ENCODE results near the gene HYDIN. TPM values are rescaled to one million over a fixed set of nuclear protein-coding genes. Genes with fewer than 3 reads are reported as not detected.
"Not testable (repeated sequence)": the region's sequence is repeated elsewhere in the genome, so short reads cannot be mapped to it uniquely, and the experiment has no call there.

Gene HYDIN
- total and polyA plus RNA-seq, 2 donors (not counting 1 experiment from before 2014, with no cell fraction given), result 0.54 to 1.7 TPM

GRCh38 chr16:71039368-71040111 is 191.0 kb downstream of the HYDIN start:
- H3K4me2 ChIP-seq (ENCODE audit: extremely low read depth, insufficient read depth, low read length); H2AFZ ChIP-seq (ENCODE audit: low read length); H3K36me3 ChIP-seq (ENCODE audit: control insufficient read depth, insufficient read depth, low read length); H4K20me1 ChIP-seq (ENCODE audit: control insufficient read depth, extremely low read depth, insufficient read depth, low read length); H3K27ac ChIP-seq (ENCODE audit: insufficient read depth, low read length); DNase-seq (ENCODE audit: low read depth in 2 of 2); H3K27me3 ChIP-seq (ENCODE audit: control insufficient read depth, insufficient read depth, low read length); H3K4me1 ChIP-seq (ENCODE audit: control insufficient read depth, extremely low read depth, insufficient read depth, low read length); H3K79me2 ChIP-seq (ENCODE audit: control insufficient read depth, insufficient read depth, low read length); H3K4me3 ChIP-seq (replicated peaks in 1 of 4; ENCODE audit: control extremely low read depth in 1 of 4, insufficient read depth in 1 of 4, low read depth in 3 of 4, low read length in 4 of 4); H3K9ac ChIP-seq (ENCODE audit: insufficient read depth, low read length); H3K9me3 ChIP-seq (ENCODE audit: control insufficient read depth, insufficient read depth, low read depth, low read length): not testable (repeated sequence)

GRCh38 chr16:71038421-71038820 is 192.1 kb downstream of the HYDIN start:
- H3K4me1 ChIP-seq (ENCODE audit: control insufficient read depth, extremely low read depth, insufficient read depth, low read length); H3K4me3 ChIP-seq (replicated peaks in 1 of 4; ENCODE audit: control extremely low read depth in 1 of 4, insufficient read depth in 1 of 4, low read depth in 3 of 4, low read length in 4 of 4); H3K79me2 ChIP-seq (ENCODE audit: control insufficient read depth, insufficient read depth, low read length); H3K36me3 ChIP-seq (ENCODE audit: control insufficient read depth, insufficient read depth, low read length); H3K4me2 ChIP-seq (ENCODE audit: extremely low read depth, insufficient read depth, low read length); H3K9ac ChIP-seq (ENCODE audit: insufficient read depth, low read length); H4K20me1 ChIP-seq (ENCODE audit: control insufficient read depth, extremely low read depth, insufficient read depth, low read length); DNase-seq (ENCODE audit: low read depth in 2 of 2); H3K27me3 ChIP-seq (ENCODE audit: control insufficient read depth, insufficient read depth, low read length); H3K27ac ChIP-seq (ENCODE audit: insufficient read depth, low read length); H2AFZ ChIP-seq (ENCODE audit: low read length); H3K9me3 ChIP-seq (ENCODE audit: control insufficient read depth, insufficient read depth, low read depth, low read length): not testable (repeated sequence)

GRCh38 chr16:71037987-71038386 is 192.5 kb downstream of the HYDIN start:
- H2AFZ ChIP-seq (ENCODE audit: low read length); H4K20me1 ChIP-seq (ENCODE audit: control insufficient read depth, extremely low read depth, insufficient read depth, low read length); H3K27ac ChIP-seq (ENCODE audit: insufficient read depth, low read length); DNase-seq (ENCODE audit: low read depth in 2 of 2); H3K36me3 ChIP-seq (ENCODE audit: control insufficient read depth, insufficient read depth, low read length); H3K79me2 ChIP-seq (ENCODE audit: control insufficient read depth, insufficient read depth, low read length); H3K4me3 ChIP-seq (replicated peaks in 1 of 4; ENCODE audit: control extremely low read depth in 1 of 4, insufficient read depth in 1 of 4, low read depth in 3 of 4, low read length in 4 of 4); H3K9ac ChIP-seq (ENCODE audit: insufficient read depth, low read length); H3K4me1 ChIP-seq (ENCODE audit: control insufficient read depth, extremely low read depth, insufficient read depth, low read length); H3K9me3 ChIP-seq (ENCODE audit: control insufficient read depth, insufficient read depth, low read depth, low read length); H3K27me3 ChIP-seq (ENCODE audit: control insufficient read depth, insufficient read depth, low read length); H3K4me2 ChIP-seq (ENCODE audit: extremely low read depth, insufficient read depth, low read length): not testable (repeated sequence)

GRCh38 chr16:71028032-71028727 is 202.3 kb downstream of the HYDIN start:
- not testable (repeated sequence) for H4K20me1 ChIP-seq (ENCODE audit: control insufficient read depth, extremely low read depth, insufficient read depth, low read length); H3K79me2 ChIP-seq (ENCODE audit: control insufficient read depth, insufficient read depth, low read length); H2AFZ ChIP-seq (ENCODE audit: low read length); H3K36me3 ChIP-seq (ENCODE audit: control insufficient read depth, insufficient read depth, low read length); H3K4me3 ChIP-seq (replicated peaks in 1 of 4; ENCODE audit: control extremely low read depth in 1 of 4, insufficient read depth in 1 of 4, low read depth in 3 of 4, low read length in 4 of 4); H3K9ac ChIP-seq (ENCODE audit: insufficient read depth, low read length); H3K4me2 ChIP-seq (ENCODE audit: extremely low read depth, insufficient read depth, low read length); H3K9me3 ChIP-seq (ENCODE audit: control insufficient read depth, insufficient read depth, low read depth, low read length); H3K27me3 ChIP-seq (ENCODE audit: control insufficient read depth, insufficient read depth, low read length); H3K4me1 ChIP-seq (ENCODE audit: control insufficient read depth, extremely low read depth, insufficient read depth, low read length); DNase-seq (ENCODE audit: low read depth in 2 of 2); H3K27ac ChIP-seq (ENCODE audit: insufficient read depth, low read length)

GRCh38 chr16:71027511-71027910 is 203.0 kb downstream of the HYDIN start:
- H2AFZ ChIP-seq (ENCODE audit: low read length); DNase-seq (ENCODE audit: low read depth in 2 of 2); H3K27me3 ChIP-seq (ENCODE audit: control insufficient read depth, insufficient read depth, low read length); H3K4me2 ChIP-seq (ENCODE audit: extremely low read depth, insufficient read depth, low read length); H4K20me1 ChIP-seq (ENCODE audit: control insufficient read depth, extremely low read depth, insufficient read depth, low read length); H3K9me3 ChIP-seq (ENCODE audit: control insufficient read depth, insufficient read depth, low read depth, low read length); H3K36me3 ChIP-seq (ENCODE audit: control insufficient read depth, insufficient read depth, low read length); H3K27ac ChIP-seq (ENCODE audit: insufficient read depth, low read length); H3K9ac ChIP-seq (ENCODE audit: insufficient read depth, low read length); H3K4me1 ChIP-seq (ENCODE audit: control insufficient read depth, extremely low read depth, insufficient read depth, low read length); H3K79me2 ChIP-seq (ENCODE audit: control insufficient read depth, insufficient read depth, low read length); H3K4me3 ChIP-seq (replicated peaks in 1 of 4; ENCODE audit: control extremely low read depth in 1 of 4, insufficient read depth in 1 of 4, low read depth in 3 of 4, low read length in 4 of 4): not testable (repeated sequence)

DNA sequence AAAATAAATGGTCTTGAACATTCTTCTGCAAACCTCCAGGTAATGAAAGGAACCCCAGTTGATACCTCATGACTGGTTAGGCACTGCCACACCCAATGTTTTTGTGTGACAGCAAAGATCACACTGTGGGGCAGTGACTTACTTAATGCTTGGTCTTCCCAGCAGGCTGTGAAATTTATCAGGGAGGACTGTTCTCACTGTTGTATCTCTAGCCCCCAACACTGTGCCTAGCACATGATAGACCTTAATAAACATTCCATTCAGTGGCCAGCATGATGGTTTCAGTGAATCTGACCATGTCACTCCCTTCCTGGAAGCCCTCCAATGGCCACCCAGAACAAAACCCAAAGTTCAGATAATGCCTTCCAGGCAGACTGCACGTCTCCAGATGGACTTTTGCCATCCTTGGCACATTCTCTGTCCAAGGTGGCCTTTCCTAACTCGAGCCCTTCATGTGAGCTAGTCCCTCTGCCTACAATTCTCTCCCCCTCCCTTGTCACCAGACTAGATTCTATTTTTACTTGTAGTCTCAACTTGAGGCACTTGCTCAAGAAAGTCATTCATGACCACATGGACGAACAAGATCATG is 206.6 kb downstream of the HYDIN start:
- not testable (repeated sequence) for H3K9me3 ChIP-seq (ENCODE audit: control insufficient read depth, insufficient read depth, low read depth, low read length); H2AFZ ChIP-seq (ENCODE audit: low read length); H3K9ac ChIP-seq (ENCODE audit: insufficient read depth, low read length); H3K27ac ChIP-seq (ENCODE audit: insufficient read depth, low read length); H3K79me2 ChIP-seq (ENCODE audit: control insufficient read depth, insufficient read depth, low read length); H3K4me3 ChIP-seq (replicated peaks in 1 of 4; ENCODE audit: control extremely low read depth in 1 of 4, insufficient read depth in 1 of 4, low read depth in 3 of 4, low read length in 4 of 4); H3K36me3 ChIP-seq (ENCODE audit: control insufficient read depth, insufficient read depth, low read length); H3K4me2 ChIP-seq (ENCODE audit: extremely low read depth, insufficient read depth, low read length); H3K27me3 ChIP-seq (ENCODE audit: control insufficient read depth, insufficient read depth, low read length); H4K20me1 ChIP-seq (ENCODE audit: control insufficient read depth, extremely low read depth, insufficient read depth, low read length); H3K4me1 ChIP-seq (ENCODE audit: control insufficient read depth, extremely low read depth, insufficient read depth, low read length); DNase-seq (ENCODE audit: low read depth in 2 of 2)

All from fibroblast of lung (primary cell).